SK-N-SH (cell line): ENCODE measurements around the gene GTF2H4.
"Not testable (repeated sequence)": the region's sequence is repeated elsewhere in the genome, so short reads cannot be mapped to it uniquely, and the experiment has no call there.

Experiments
- ELF1 ChIP-seq: IDR thresholded peaks from 2 replicates; pipeline ENCODE4 v1.4.0; 2012
- GABPA ChIP-seq: IDR thresholded peaks from 2 replicates; pipeline ENCODE4 v1.4.0; 2012; ENCODE audit warnings: low read depth, mild to moderate bottlenecking
- MAX ChIP-seq: IDR thresholded peaks from 2 replicates; pipeline ENCODE4 v1.4.0; 2012; ENCODE audit warnings: low read depth
- PBX3 ChIP-seq: IDR thresholded peaks from 2 replicates; pipeline ENCODE4; 2012
- ZBTB33 ChIP-seq: IDR thresholded peaks from 2 replicates; pipeline ENCODE4 v1.4.0; 2012; ENCODE audit warnings: low read depth, borderline replicate concordance
- TF ChIP-seq, protein P1 (sequence below): fragments of 200-600 bp; sonication (generic); IDR thresholded peaks from 2 replicates; pipeline ENCODE4 v1.6.1; 2017; ENCODE audit warnings: antibody characterized with exemption, mild to moderate bottlenecking, moderate library complexity

DNA sequence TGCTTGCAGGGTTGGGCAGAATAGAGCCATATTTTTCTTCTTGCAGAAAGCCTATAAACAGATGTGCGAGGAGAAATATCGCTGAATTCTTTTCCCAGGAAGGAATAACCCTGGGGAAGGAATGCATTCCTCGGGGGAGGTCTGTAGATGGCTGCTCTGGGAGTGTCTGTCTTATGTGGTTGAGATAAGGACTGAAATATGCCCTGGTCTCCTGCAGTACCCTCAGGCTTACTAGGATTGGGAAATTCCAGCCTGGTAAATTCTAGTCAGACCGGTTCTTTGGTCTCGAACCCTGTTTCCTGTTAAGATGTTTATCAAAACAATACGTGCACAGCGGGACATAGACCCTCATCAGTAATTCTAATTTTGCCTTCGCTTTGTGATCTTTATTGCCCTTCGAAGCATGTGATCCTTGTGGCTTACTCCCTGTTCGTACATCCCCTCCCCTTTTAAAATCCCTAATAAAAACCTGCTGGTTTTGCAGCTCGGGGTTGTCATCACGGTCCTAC is 38.7 kb upstream of the GTF2H4 start:
- TF ChIP-seq, protein P1, sequence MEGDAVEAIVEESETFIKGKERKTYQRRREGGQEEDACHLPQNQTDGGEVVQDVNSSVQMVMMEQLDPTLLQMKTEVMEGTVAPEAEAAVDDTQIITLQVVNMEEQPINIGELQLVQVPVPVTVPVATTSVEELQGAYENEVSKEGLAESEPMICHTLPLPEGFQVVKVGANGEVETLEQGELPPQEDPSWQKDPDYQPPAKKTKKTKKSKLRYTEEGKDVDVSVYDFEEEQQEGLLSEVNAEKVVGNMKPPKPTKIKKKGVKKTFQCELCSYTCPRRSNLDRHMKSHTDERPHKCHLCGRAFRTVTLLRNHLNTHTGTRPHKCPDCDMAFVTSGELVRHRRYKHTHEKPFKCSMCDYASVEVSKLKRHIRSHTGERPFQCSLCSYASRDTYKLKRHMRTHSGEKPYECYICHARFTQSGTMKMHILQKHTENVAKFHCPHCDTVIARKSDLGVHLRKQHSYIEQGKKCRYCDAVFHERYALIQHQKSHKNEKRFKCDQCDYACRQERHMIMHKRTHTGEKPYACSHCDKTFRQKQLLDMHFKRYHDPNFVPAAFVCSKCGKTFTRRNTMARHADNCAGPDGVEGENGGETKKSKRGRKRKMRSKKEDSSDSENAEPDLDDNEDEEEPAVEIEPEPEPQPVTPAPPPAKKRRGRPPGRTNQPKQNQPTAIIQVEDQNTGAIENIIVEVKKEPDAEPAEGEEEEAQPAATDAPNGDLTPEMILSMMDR, result not testable (repeated sequence)
- TF ChIP-seq MAX, PBX3, ELF1, ZBTB33, GABPA: not testable (repeated sequence)
